Measurements from ENCODE around the gene STAT4.
A peak's percentile ranks its signal among the peaks of the same experiment; 100 is the strongest.

Gene STAT4

DNA sequence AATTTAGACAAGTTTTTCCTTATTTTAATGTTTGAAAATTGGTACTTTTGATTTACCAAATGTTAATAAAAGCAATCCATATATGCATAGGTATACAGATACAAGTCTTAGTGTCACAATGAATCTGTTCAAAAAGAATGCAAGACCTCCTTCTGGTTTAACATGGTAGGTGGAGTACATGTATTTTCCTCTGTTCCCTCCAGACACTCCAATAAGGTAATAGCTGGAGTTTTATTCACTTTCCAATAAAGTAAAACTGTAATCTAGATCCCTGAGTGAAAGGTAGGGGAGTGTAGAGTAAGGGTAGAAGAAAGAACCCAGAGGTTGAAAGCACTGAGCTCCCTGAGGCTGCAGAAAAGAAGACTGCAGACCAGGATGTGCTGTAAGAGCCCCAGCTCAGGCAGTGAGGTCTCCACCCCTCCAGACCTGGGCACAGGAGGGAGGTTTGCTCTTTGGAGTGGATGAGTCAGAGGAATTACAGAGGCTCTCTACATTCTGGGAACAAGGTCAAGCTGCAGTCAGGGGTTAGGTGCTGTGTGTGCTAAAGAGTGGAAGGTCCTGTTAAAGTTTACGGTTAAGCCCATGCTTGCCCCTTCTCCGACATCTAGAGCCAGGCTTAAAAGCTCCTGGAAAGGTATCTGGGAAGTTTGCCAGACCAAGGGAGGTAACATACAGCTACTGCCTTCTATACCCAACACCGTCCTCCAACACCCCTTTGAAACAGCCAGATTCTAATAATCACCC lies 109.2 kb downstream of the STAT4 start:
- no peak for DNase-seq (ENCODE audit: low read depth)

DNA sequence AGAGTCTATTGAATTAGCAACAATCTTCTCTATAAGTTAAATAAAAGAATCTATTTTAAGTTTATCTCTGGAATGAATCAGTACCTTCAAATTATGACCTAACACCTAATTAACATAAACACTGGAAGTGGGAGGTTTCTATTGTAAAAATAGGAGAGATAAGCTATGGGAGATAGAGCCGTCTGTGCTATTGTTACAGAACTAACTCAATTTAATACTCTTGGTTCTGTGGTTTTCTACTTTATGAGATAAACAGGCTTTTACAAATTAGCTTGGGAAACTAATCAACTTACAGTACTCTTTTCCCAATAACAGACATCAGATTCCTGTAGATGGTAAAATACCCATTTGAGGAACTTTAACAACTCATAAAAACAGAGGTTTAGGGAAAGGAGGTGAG lies 111.2 kb downstream of the STAT4 start:
- no peak for DNase-seq (ENCODE audit: low read depth)

DNA sequence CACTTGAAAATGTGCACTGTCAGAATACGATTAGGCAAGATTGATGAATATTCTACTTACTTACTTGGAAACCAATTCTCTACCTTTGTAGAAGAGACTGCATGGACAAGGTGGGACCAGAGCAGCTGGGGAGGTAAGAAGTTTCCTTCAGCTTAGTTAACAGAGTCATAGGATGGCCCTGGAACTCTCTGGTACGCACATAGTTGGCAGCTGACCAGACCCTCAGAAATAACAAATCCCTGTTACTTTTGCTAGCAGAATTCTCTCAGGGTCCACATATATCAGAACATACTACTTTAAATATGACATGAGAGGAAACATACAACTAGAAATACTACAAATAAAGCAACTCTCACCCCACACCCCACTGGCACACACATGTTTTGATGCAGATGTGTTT lies 112.1 kb downstream of the STAT4 start:
- DNase-seq (ENCODE audit: low read depth), result no peak

DNA sequence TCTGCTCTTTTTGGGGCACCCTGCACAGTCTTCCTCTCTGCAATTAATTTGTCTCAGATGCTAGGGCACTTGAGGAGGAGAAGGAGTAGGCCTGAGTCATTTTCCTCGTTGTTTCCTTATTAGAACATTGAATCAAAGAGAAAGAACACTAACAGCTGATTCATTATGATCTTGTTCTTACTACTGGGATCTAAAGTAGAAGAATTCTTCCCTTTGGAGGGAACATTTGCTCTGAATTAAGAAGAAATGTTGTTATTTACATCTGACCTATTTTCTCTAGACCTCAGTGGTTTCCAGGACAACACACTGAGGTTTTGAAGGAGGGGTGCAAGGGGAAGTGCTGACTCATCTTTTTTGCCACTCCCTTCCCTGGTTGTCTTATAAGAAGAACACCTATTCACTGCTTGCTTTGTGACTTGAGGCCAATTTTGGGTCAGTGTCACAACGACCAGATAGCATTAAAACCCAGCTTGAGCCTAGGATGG lies 112.5 kb downstream of the STAT4 start:
- DNase-seq (ENCODE audit: low read depth), result no peak

DNA sequence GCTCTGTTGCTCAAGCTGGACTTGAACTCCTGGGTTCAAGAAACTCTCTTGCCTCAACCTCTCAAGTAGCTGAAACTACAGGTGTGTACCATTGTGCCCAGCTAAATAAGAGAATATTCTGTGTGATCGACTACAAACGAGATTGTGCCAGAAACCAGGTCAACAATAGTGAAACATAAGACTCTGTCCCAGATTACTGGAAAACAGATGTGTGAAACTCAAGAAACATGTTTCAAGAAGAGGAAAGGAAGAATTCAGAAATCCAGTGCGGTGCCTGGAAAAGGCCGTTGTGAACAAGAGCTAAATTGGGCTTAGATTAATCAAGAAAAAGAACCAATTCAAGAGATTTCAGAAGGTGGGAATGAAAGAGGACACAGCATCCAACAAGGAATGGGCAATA lies 113.4 kb downstream of the STAT4 start:
- DNase-seq (ENCODE audit: low read depth), result no peak

DNA sequence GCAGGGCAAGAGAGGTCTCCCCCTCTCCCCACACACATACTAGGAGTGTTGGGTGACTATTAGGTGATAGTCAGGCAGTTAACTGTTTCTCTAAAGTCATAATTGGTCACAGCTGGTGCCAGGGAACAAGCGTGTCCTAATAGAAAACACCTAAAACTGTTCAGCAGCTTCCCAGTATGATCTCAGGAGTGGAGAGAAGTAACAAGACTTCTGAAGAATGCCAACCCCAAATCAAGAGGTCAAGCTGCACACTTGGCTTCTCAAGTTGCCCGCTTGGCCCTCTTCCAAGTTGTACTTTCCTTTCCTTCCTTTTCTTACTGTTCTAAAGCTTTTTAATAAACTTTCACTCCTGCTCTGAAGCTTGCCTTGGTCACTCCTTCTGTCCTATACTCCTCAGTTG lies 114.4 kb downstream of the STAT4 start:
- no peak for DNase-seq (ENCODE audit: low read depth)

DNA sequence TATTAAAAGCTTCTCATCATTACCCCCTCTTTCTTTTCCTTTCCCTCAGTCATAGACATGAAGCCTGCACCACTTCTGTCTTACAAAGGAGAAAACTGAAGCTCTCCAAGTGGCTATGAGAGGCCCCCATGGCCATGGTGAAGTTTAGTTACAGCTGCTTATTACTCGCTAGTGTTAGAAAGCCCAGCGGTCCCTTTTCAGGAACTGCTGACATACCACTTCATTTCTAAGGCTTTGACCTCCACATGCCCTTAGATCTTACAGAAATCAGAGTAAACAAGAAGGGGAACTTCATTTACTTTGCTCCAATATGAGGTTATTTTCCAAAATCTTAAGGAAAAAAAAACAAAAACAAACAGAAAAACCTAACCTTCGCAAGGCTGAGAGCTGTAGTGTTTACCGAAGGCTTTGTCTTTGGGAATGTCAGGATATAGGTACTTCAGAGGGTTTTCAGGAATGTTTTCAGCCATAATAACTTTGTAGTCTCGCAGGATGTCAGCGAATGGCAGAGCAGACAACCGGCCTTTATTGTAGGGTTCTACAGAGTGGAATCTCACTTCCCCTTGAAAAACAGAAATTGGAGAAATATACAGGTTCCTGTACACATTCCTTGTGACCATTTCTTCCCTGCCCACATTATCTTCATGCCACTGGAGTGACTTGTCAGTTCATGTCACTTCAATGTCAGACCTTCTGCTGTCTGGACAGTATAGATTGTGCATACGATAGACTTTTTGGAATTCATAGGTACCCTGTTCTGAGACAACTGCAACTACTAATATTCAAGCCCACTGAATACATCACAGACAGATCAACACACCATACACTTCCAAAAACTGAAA lies 118.0 kb downstream of the STAT4 start:
- DNase-seq (ENCODE audit: low read depth), result no peak

DNA sequence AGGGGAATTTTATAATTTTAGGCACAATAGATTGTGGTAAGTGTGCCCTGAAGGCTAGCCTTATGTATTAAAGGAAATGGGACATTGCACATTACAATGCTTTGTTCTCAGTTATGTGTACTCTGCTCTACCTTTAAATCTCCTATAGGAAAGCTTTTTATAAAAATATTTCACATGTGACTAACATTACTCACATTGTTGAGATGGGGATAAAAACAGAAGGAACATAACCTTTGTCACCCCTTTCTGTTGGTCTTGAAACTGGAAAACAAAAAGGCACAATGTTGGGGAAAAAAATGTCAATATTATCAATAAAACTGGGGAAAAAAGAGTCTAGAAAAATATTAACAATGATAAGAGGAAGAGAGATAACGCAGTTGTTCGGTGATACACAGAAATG lies 119.5 kb downstream of the STAT4 start:
- DNase-seq (ENCODE audit: low read depth), result no peak

DNA sequence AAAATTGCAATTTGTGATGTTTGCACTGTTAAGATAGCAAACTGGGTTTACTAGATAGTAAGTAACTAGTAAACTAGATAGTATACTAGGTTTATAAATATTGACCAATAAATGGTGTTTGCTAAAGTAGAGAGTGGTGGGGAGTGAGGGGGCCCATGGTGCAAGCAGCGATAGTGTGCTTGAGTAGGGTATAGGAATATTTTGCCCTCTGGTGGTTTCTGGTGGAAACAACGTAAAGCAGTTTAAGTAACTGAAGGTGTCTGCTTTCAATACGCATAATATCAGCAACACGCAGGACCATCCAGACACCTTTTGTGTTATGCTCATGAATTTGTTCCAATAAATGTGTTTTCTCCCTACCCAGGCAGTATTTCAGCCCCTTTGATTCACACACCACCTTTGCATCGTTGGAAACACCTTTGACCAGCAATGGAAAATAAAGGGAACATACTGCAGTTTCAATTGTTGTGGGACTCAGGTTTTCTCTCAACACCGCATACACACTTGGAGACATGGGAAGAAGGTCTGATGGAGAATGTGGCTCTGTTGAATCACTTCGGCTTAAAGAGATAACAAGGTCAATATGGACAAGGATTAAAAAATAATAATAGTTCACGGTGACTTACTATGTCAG lies 120.2 kb downstream of the STAT4 start:
- no peak for DNase-seq (ENCODE audit: low read depth)

DNA sequence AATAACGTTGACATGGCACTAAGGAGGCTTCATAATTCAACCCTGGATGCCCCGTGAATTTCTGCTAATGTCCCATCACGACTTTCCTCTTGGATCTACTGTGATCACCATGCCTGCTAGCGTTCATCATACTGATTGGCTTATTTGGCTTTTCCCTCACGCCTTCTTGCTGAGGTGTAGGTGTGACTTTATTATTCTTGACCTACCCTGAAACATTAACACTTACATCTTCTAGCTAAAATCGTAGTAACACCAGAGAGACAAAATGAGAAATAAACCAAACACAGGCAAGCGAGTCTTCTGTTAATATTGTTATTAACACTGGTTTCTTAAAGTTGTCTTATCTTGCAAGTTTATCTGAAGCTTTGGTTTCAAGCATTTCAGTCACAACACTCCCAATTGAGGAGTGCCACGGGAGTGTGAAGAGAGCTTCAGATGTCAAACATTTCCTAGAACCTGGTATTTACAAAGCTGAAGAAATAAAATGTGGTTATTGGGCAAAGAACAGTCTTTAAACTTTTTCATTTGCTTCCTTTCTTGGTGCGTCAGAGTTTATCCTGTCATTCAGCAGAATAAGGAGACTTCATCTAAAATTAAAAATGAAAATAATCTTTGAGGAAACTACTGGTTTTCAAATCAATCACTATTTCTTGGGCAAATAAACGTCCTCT lies 121.4 kb downstream of the STAT4 start:
- DNase-seq (ENCODE audit: low read depth), result no peak

DNA sequence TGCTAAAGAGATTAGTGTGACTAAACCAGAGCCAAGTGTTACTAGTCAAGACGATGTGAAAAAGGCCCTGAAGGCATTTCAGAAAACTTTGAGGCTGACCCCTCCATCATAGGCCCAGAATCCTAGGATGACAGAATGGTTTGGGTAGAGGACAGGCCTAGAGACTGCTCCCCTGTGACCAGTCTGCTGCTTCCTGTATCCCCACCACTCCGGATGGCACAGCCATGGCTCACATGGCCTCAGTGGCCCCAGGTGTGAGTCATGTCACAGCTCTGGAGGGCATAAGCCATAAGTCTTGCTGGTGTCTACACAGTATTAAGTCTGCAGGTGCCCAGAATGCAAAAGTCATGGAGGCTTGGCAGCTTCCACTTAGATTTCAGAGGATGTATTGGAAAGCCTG lies 124.4 kb downstream of the STAT4 start:
- DNase-seq (ENCODE audit: low read depth), result no peak

DNA sequence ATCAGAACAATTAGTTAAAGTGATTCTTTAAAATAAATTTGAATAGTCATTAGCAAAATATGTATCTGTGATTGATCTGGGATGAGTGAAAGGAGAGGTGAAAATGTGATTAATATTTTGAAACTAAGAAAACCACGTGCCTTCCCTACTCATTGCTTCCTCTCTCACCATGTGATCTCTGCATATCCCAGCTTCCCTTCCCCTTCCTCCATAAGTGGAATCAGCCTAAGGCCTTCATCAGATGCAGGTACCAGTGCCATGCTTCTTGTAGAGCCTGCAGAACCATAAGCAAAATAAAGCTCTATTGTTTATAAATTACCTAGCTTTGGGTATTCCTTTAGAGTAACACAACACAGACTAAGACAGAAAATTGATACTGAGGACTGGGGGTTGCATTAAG lies 125.7 kb downstream of the STAT4 start:
- no peak for DNase-seq (ENCODE audit: low read depth)

DNA sequence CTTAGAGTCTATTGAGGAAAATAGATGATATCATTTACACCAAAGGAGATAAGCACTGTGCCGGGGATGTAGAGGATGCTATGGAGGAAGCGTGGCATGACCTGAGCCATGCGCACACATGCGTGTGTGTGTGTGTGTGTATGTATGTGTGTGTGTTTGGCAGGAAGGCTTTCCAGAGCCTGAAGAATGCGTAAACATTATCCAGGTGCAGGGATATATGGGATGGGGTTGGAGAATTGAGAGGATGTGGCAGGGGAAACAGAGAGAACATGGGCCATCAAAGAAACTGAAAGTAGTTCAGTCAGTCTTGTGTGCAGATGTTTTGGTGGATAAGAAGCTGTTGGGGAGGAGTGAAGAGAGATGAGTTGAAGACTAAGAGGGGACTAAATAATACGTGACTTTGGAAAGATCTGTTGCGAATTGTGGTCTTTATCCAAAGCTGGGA lies 127.5 kb downstream of the STAT4 start:
- no peak for DNase-seq (ENCODE audit: low read depth)

DNA sequence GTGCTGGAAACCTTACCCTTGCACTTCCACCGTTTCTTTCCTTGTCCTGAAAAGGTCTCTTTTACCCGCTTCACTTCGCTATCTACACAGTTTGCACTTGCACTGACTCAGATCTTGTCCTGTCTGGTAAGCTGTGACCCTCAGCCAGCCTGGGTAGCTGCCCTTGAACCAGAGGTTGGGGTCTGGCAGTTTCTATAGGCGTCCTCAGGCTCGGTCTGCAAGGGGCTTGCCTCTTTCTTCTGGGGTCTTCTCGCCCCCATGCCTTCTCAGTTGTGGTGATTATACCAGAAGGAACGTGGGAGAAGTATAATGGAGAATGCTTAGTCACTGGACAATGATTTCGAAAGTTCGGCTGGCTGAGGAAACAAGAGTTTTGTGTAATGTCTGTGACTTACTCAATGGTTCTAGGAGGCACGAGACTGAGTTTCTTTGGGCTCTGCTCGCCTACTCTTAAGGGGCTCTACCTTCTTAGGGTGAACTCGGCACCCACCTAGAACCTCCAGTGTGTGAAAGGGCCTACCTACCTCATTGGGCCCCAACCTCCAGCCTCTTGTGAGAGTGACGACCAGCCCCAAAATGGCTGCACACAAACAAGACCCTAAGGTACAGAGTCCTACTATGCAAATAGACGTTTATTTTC lies 129.9 kb downstream of the STAT4 start:
- no peak for DNase-seq (ENCODE audit: low read depth)

DNA sequence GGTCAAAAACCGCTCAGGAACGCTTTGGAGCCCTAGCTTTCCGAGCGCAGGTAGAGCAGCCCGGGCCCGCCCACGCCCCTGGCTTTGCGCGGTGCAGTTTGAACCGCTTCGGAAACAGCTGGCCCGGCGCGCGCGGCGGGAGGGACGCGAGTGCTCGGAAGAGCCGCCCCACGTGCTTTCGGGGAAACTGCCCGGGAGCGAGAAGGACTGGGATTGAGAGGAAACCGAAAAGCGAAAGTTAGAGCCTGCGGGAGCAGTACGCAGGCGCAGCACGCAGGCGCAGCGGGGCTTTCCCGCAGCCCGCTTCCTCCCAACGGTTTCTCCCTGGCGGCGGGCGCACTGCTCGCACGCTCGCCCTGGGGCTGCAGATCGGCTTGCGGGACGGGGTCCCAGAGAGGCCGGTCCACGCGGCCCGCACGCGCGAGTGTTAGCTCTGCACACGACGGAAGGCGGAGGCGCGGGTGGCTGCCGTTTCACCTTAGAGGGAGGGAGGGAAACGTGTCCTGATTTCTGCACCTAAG lies 130.5 kb downstream of the STAT4 start:
- peak; percentile 93 for DNase-seq (ENCODE audit: low read depth)

DNA sequence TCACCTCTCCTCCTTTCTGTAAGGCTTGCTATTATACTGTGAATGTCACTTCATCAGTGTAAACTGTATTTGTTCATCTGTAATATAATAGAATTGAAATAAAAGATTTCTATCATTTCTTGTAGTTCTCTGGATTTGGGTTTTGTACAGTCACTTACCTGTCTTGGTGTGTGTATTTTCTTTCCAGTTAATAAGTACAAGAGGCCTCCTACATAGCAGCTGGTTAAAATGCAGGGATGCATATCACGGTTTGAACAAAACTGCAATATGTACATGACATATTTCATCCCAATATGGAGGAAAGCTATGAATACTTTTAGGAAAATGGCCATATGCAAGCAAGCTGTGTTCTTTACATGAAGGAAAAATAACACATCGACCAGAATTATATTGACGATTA lies 131.4 kb downstream of the STAT4 start:
- no peak for DNase-seq (ENCODE audit: low read depth)

DNA sequence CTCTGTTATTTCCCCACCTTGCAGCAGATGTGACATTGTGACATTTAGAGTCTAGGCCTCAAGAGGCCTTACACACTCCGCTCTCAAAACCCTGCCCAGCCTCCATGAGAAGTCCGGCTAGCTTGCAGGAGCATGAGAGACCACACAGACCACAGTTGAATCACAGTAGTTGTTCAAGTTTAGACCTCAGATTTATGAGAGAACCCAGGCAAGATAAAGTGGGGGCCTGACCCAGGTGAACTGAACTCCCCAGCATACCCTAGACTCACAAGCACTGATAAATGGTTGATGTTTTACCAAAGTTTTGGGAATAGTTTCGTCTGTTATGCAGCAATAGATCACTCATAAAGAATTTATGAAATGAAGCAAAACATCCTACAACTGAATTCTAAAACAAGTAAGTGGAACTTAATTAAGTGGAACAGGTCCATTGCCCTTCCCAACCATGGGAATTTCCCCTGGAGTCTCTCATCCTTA lies 132.1 kb downstream of the STAT4 start:
- no peak for DNase-seq (ENCODE audit: low read depth)

DNA sequence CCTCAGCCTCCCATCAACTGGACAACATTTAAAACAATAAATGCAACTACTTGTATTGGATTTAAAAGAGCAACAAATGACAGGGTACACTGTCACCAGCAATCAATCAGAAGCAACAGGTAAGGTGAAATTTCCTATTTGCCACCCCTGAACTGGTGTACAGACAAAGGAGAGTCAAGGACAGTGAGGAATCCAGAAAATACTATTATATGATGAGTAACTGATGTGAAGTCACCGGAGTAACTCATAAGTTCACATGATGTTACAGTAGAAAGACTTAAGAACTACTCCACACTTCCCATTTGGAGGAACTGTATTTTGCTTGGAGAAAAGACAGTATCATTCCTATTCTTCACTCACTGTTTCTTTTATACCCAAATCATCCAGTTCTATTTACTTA lies 132.7 kb downstream of the STAT4 start:
- DNase-seq (ENCODE audit: low read depth), result no peak

DNA sequence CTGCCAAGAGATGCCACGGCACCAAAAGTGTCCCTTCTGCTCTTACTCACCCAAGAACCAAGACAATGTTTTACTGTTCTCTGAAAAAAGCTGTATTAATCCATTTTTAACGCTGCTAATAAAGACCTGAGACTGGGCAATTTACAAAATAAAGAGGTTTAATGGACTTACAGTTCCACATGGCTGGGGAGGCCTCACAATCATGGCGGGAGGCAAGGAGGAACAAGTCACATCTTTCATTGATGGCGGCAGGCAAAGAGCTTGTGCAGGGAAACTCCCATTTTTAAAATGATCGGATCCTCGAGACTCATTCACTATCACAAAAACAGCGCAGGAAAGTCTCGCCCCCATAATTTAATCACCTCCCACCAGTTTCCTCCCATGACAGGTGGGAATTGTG lies 135.0 kb downstream of the STAT4 start:
- no peak for DNase-seq (ENCODE audit: low read depth)

DNA sequence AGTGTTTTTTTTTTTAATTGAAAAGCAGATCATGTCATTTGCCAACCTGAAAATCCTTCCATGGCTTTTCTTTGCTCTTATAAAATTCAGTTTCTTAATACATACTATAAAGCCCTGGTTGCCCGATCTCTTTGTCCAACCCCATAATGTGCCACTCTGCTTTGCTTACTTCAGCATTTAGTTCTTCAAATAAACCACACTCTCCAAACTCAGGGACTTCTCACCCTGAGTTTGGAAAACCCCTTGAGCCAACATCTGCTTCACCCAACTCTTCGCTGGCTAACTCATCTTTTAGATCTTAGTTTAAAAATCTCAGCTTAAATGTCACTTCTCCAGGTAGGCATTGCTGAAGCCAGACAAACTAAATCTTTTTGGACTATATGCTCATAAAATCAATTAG lies 135.6 kb downstream of the STAT4 start:
- DNase-seq (ENCODE audit: low read depth), result no peak

DNA sequence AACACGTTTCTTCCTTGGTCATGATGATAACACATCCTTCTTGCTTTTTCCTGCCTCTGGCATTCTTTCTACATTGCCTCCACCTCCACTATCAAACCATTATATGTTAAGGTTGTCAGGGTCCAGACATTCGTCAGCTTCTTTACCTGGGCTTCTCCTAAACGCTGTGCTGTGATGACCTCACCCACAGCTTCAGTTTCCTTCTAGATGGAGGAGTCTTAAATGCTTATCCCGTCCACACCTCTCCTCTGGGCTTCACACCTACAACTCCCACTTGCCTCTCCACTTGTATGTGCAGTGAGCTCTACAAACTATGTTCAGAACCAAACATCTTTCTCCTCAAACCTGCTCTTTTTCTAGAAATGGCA lies 136.2 kb downstream of the STAT4 start:
- DNase-seq (ENCODE audit: low read depth), result no peak
